Medulla oblongata (tissue), 1 donor: ENCODE results near the gene SLC25A48.

Experiments
- DNase-seq: peaks from one replicate; pipeline ENCODE4 v3.0.0-alpha.2; 2015; ENCODE audit errors: extremely low spot score

SLC25A48 gene

GRCh38 chr5:135834639-135835529 is at the start of gene SLC25A48:
Gene SLC25A48, plus strand, starts transcription at chr5:135834663. Its CDS starts 185 bp downstream, at chr5:135834848.
- DNase-seq = peak; percentile 61

- no peak for DNase-seq
These were observed 33.8 kb upstream of the SLC25A48 start for GRCh38 chr5:135800656-135801055.

DNA sequence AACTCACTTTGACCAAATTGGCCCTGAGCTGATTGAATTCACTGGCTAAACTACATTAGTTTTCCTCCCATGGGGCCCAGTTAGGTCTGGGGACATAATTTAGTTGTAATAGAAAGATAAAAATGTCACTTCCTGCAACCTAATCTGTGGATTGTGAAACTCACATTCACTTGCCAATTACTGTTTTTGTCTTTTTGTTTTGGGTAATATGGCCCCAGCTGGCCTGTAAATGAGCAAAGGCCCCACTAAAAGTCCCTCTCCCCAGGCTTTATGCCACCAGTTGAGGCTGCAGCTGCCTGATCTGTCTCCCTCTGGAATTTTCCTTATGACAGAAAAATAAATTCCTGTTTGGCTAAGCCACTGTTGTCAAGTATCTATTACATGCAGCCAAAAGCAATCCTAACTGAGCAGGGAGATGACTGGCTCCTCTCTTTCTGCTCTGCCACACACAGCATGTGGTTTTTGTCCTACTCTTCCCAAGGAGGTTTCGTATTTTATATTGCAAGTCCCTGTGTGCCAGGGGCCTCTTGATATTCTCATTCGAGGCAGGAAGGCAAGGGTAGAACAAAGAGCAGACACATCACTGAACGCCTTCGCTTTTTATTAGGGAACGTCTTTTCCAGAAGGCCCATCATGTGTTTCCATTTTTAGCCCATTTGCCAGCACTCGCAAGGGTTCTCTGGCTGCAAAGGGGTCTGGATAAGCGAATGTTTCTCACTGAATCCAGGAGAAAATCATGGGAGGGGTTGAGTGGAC is 24.1 kb upstream of the SLC25A48 start:
- DNase-seq = no peak

DNA sequence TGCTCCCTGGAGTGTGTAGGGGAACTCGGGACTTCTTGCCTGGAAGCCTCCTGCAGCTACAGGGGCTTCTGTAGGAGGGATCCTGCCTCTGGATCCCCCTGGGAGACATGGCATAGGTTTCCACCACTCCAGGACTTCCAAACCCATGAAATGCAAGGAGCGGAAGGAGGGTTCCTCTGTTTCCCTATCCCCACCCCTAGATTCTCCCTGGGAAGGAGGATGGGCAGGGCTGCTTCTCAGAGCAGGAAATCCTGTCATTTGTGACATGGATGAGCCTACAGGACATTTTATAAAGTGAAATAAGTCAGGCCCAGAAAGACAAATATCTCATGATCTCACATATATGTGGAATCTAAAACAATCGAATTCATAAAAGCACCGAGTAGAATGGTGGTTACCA is 23.5 kb upstream of the SLC25A48 start:
- no peak for DNase-seq

- DNase-seq = no peak
These were observed 20.7 kb upstream of the SLC25A48 start for GRCh38 chr5:135813758-135814157.

DNA sequence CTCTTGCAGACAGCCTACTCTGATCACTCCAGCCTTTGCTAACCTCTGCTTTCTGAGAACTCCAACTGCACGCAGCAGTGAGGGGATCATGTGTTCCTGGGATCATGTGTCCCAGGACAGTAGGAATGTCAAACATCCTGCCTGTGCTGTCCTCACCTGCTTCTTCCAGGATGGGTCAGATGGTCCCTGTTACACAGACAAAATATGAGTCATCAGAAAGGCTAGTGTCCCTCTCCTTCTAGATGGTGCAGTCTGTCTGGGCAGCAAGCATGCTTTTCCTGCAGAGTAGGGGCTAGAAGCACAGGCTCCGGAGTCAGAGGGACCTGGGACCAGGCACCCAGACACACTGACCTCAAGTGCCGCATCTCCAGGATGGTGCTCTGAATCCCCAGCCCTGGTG is 20.1 kb upstream of the SLC25A48 start:
- no peak for DNase-seq

DNA sequence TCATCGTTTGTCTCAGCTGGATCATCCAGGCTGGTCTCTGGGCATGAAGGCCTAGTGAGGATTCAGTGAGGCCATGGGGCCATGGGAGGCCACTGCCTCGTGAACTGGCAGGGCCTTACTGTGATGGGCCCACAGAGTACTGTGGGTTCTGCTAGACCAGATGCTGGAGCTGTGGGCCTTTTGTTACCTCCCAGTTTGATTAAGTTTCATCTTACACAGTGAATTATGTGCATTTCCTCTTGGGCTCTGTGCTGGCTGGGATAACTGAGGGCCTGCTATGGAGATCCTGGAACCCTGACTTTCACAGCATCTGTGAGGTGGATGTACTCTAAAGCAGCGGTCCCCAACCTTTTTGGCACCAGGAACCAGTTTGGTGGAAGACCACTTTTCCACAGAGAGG is 19.7 kb upstream of the SLC25A48 start:
- no peak for DNase-seq

DNA sequence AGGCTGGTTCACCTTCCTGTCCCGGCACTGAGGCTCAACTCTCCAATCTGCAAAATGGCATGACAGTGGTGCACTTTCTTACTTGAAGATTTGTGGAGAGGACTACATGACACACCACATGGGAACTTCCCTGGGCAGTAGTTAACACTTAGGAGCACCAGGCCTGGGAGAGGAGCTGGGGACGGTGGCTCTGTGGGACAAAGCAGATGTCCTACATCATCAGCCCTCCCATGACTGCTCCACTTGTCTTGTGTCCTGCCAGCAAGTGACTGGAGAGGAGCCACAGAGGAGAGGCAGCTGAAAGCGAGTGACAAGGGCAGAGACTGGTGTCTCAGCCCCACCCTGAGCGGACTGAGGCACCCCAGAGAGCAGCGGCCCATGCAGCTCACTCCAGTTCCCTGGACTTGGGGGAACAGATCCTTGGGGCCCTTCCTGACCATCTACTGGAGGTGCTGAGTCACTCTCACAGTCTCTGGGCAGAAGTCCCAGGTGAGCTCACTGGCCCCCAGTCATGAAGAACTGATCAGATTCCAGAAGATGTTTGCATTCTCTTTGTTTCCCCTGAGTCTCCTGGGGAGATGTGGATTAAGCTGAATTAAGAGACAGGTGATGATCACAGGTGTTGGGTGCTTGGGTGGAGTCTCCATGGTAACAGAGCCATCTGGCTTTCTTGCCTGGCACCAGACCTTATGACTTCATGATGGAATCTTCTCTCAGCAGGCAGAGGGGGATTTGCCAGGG is 13.2 kb upstream of the SLC25A48 start:
- DNase-seq = no peak

- no peak for DNase-seq
These were observed 12.7 kb upstream of the SLC25A48 start for GRCh38 chr5:135821802-135822201.

DNA sequence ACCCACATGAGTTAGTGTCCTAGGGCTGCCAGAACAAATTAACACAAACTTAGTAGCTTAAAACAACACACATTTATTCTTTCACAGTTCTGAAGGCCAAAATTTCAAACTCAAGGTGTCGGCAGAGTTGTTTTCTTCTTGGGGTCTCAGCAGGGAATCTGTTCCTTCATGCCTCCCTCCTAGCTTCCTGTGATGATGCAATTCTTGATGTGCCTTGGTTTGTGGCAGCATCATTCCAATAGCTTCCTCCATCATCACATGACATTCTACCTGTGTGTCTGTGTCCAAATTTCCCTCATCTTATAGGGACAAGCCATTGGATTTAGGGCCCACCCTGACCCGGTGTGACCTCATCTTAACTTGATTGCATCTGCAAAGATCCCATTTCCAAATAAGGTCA is 12.2 kb upstream of the SLC25A48 start:
- no peak for DNase-seq

- DNase-seq = no peak
These were observed 11.5 kb upstream of the SLC25A48 start for GRCh38 chr5:135822959-135823358.

- no peak for DNase-seq
These were observed 10.6 kb upstream of the SLC25A48 start for GRCh38 chr5:135823881-135824280.

DNA sequence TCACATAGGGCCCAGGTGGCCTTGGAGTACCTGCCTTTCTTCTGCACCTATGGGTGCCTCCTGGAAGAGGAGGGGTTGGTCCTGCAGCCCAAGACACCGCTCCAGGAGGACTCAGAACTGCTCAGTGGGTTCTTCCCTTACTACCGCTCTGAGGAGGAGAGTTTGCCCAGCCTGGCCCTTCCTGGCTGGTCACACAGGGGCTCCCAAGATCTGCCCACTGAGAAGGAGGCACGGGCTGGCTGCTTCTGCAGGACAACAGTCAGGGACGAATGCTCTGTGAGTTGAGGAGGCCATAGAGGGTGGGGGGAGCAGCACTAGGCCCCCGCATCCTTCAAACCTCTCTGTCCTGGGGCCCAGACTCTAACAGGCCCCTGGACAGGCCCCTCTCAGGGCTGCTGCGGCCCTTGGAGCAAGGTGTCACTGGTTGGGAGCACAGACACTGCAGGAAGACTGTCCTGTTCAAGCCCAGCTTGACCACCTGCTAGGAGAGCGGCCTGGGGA is 9.9 kb upstream of the SLC25A48 start:
- DNase-seq = no peak

DNA sequence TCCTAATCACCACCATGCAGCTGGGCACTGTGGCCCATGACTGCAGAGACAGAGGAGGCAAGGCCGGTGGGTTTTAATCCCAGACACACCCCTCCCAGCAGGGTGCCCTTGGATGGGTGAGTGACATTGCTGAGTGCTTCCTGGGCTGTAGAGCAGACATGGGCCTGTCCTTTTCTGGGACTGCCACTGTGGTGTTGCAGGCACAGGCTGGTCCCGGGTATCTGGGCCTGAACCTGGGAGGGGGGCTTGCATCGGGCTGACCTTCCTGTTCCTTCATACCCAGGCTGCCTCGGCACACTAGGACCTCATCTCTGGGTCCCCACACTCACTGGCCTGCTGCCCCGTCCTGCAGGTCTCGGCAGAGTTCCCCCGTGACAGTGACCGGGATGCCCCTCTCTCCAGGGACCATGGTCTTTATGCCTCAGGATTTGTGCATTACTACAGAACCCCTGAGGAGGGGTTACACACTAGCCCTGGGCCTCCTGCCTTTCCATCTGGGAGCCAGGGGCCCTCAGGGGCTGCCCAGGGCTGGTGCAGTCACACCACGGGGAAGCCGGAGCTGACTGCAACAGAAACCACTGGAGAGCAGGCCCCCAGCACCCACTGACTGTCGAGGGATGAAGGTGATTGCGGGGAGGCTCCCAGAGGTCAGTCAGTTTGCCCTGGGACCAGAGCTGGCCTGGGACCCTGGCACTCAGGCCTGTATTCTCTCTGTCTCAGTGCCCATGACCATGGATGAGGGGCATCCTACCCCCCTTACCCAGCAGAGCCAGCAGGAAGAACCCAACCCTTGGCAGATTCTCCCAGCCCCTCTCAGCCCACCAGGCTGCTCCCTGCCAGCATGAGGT is 8.9 kb upstream of the SLC25A48 start:
- DNase-seq = no peak

DNA sequence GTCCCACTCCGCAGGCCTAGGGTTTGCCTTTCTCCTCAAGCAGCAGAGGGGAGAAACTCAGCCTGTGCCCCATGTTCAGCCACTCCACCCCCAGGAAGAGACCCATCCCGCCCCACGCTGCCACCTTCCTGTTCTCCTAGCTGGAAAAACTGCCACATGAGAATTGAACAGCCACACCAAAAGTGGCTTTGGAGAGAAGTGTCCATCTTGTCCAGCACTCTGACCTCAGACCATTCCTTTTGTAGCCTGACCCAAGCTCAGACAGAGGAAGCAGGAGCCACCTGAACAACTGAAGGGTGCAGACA is 8.3 kb upstream of the SLC25A48 start:
- no peak for DNase-seq

DNA sequence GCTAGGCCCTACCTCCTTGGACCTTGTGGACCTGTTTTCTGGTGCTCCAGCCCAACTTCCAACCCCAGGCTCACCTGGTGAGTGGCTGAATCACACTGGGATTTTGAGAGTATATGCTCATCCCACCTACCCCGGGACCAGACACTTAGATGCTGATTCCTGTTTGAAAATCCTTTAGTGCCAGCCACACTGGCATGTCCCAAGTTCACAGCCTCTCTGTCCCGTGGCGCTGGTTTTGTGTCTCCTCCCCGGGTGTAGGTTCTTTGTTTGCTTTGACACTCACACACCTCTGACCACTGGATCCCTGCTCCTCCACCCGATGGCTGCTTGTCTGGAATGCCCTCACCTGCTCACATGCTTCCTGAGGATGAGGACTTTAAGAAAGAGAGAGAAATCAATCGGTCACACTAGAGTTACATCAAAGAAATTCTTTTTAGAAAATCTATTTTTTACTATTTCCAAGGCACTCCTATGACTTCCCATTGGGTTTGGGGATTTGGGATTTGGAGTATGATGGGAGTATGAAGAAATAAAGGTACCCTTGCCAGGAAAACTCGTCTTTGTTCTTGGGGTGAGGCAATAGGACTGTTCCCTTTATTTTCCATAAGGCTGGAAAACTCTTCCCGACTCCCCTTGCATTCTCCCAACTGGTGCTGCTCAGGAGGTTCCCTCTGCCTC is 7.3 kb upstream of the SLC25A48 start:
- DNase-seq = no peak

- no peak for DNase-seq
These were observed 6.3 kb upstream of the SLC25A48 start for GRCh38 chr5:135827965-135828781.

DNA sequence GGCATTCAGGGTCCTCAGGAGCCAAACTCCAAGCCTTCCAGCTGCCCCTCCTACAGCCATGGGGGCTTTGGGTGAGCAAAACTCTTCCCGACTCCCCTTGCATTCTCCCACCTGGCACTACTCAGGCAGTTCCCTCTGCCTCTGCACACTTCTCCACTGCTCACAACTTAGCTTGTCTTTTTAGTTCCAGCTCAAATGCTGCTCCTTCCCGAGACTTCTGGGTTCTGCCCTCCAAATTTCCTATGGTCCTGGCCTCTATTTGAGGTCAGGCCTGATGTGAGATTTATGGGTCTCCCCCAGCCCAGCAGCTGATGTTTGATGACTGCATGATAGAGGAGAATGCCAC is 5.7 kb upstream of the SLC25A48 start:
- DNase-seq = no peak

GRCh38 chr5:135829179-135829578 is 5.3 kb upstream of the SLC25A48 start:
- no peak for DNase-seq
